HG02970 (cell line): ENCODE results near the gene MID1.

Source experiments
- ATAC-seq: cut with Tn5 transposase; IDR thresholded peaks from one replicate; pipeline ENCODE4 v1.9.1; 2021; ENCODE audit warnings: mild to moderate bottlenecking, moderate library complexity, moderate number of reproducible peaks; ENCODE audit not compliant: unreplicated experiment, low FRiP score

MID1 gene

DNA sequence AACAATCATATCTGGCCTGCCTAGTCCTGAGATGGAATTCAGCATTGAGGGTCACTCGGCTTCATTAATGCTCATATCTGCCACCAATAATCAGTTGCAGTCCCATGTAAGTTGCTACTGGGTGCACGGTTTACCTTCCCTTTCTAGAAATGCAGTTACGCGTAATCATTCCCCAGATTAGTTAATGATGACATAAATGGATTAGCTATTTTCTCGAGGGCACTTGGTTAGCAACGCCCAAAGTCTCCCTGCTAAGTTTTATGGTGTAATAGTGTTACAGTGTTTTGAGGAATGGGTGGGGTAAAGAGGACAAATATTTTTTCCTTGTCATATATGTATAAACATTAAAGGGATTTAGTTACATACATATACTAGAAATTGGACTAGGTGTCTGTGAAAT, 118.8 kb downstream of the MID1 start:
- no peak for ATAC-seq

DNA sequence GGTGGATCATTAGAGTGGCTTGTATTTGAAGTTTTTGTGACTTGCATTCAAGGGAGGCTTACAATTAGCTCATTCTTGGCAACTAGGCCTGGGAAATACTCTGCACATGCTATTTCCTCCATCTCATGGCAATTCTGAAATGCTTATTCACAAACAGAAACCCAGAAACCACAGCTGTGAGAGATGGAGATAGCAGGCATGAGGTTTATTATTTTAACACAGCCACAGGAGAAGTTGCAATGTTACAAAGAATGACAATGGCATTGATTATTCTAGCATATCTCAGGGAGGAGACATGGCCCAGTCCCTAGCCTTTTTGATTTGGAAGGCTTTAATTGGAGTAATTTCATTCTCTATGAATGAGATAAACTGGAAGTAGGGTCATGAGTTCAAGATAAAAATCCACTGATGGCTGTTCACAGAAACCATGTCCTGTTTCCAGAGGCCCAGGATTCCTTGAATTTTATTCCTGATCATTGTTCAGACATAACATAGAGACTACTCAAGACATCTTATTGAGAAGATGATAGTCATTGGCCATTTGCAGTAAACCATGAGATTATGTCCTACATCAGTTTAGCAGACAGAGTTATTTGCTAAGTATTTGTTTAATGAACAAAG, 123.9 kb downstream of the MID1 start:
- no peak for ATAC-seq

- ATAC-seq: no peak
Measured at GRCh38 chrX:10495677-10496076, 124.7 kb downstream of the MID1 start.

GRCh38 chrX:10492250-10492649, 128.1 kb downstream of the MID1 start:
- ATAC-seq: no peak

DNA sequence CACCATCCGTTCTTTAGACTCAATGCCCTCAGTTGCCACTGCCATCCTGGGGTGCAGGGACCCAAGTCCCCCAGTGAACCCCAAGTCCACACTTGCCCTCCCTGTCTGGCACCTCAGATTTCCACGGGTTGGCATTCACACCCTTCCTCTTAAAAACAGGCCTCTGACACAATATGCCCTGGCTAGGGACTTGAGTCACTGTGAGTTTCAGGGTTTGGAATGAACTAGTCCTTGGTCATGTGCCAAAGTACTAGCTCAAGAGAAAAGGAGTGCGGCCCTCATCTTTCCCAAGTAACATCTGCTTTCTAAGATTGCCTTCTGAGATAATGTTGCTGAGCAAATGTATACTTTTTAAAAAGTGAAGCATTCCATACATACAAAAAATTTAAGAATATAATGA, 134.0 kb downstream of the MID1 start:
- no peak for ATAC-seq

- no peak for ATAC-seq
Measured at GRCh38 chrX:10485326-10485725, 135.1 kb downstream of the MID1 start.

- no peak for ATAC-seq
Measured at GRCh38 chrX:10484683-10485247, 135.6 kb downstream of the MID1 start.

- ATAC-seq: no peak
Measured at GRCh38 chrX:10483191-10483831, 137.1 kb downstream of the MID1 start.

- ATAC-seq: no peak
Measured at GRCh38 chrX:10482708-10483107, 137.7 kb downstream of the MID1 start.

DNA sequence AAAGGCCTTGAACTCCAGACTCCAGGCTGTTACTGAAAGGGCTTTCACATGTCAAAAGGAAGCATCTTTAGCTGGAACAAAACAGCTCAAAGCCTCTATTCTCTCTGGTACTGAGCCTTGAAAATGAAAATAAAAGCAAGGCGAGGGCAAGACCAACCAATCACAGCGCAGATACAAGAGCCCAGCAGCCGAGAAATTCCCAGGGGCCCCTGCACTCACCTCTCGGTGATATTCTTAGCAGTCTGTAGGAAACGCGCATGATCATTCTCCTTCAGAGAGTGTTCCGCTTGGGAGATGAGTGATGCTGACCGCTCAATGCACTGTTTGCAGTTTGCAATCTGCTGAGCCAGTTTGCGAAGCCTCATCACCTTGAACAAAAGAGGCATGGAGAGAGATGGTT, 138.1 kb downstream of the MID1 start:
- ATAC-seq: no peak

- no peak for ATAC-seq
Measured at GRCh38 chrX:10480861-10481260, 139.5 kb downstream of the MID1 start.

DNA sequence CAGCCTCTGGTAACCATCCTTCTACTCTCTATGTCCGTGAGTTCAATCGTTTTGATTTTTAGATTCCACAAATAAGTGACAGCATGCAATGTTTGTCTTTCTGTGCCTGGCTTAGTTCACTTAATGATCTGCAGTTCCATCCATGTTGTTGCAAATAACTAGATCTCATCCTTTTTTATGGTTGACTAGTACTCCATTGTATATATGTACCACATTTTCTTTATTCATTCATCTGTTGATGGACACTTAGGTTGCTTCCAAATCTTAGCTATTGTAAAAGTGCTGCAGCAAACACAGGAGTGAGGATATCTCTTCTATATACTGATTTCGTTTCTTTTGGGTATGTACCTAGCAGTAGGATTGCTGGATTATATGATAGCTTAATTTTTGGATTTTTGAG, 140.9 kb downstream of the MID1 start:
- no peak for ATAC-seq

DNA sequence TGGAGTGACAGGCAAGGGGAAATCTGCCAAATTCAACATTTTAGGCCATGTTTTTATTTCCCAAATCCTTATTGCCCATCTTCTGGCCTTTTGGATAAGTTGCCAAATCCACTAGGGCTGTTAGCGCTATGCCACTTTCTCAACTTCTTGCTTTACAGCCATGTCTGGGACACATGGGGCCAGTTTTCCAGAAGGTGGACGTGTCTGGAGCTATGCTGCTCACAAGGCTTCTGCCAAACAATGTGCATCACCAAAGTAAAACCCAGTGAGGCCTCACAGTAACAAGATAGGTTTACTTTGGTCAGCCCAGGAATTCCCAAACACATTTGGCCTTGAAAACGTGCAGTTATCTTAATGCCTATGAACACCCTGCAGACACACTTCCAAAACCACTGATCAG, 142.9 kb downstream of the MID1 start:
- ATAC-seq: no peak

DNA sequence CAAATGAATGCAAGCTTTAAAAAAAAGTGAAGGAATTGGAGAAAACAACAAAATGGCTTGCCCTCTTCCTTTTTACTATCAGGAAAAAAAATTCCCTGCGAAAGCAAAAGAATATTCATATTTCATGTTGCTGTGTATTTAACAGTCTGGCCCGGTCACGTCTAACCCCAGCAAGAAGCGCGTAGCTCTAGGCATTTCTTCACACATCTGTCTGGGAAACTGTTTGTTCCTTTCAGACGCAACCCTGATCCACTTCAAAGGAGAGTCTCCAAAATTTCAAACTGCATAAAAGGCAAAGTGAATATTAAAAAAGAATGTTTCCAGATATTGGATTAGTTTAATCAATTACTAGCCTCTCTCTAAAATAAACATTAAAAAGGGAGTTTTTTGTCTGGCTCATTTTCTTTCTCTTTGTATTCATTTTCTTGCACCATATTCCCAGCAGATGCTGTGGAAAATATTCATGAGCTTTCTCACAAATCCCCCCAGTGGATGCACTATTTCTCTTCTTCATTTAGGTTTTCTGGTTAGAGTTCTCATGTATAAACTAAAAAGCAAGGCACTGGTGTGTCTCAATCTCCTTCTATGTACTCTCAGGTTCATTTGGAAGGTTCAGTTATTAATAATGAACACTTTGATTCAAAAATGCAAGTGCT, 145.3 kb downstream of the MID1 start:
- ATAC-seq: no peak

DNA sequence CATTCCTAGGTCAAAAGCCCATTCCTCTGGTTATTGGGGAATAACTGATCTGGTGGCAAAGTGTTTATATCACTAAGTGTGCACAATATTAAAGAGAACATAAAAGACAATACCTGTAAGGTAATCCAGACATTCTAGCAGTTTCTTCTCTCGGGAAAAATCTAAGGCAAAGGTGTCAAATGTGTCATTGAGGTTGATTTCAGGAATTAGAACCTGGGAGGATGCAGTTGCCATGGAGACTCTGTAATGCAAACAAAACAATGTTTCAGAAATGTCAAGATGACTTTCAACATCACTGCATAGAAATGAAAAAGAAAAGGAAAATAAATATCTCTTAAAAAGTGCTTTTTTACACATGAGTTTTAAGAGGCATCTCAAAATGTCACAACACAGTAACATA, 145.9 kb downstream of the MID1 start:
- no peak for ATAC-seq

- ATAC-seq: no peak
Measured at GRCh38 chrX:10471418-10471817, 149.0 kb downstream of the MID1 start.

DNA sequence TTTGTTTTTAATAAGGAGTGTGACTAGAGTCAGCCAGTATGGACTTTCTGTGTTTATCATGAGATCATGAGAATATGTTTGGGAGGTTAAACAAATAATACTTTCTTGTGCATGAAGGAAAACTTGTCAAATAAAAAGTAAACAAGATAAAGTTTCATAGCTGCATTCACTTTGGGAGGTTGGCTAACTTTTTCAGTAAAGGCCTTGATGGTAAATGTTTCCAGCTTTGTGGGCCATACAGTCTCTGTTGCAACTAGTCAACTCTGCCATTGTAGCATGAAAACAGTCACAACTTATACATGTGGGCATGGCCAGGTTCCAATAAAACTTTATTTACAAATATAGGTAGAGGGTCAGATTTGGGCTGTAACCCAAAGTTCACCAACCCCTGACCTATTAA, 150.4 kb downstream of the MID1 start:
- no peak for ATAC-seq

DNA sequence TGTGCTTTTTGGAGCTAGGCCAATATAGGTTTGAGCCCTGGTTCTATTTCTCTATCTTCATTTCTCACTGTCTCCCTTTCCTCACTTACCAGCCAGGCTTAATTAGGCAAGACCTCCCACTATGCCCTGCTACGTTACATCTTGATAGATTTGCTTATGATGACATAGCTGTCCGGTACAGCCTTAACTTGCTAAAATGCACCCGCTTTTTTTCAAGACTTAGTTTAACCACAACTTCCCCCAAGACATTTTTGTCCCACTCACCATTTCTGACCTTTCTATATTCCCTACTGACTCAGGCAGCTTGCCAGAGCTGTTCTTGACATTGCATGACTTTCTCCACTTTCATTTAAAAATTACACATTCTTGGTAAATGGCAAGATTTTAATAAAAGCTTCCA, 152.6 kb downstream of the MID1 start:
- no peak for ATAC-seq

DNA sequence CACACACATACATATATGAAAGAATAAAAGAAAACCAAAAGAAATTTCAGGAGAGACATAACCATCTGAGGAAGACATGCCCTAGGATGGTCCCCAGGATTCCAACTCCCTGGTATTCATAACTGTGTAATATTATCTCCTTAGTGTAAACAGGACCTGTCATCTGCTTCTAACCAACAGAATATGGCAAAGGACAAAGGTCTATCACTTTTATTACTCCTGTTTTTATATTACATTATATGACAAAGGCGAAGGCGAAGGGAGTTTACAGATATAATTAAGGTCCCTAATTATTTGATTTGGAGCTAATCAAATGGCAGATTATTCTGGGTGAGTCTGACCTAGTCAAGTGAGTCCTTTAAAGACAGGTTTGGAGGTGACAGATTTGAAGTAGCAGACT, 155.1 kb downstream of the MID1 start:
- ATAC-seq: no peak

GRCh38 chrX:10457092-10457491, 163.3 kb downstream of the MID1 start:
- ATAC-seq: no peak

- no peak for ATAC-seq
Measured at GRCh38 chrX:10453945-10454344, 166.4 kb downstream of the MID1 start.

- ATAC-seq: no peak
Measured at GRCh38 chrX:10450959-10451355, 169.4 kb downstream of the MID1 start.
